Astrocyte (in vitro differentiated cells and primary cell): ENCODE data around the gene DNAH2. TPM values are rescaled to one million over a fixed set of nuclear protein-coding genes. Genes with fewer than 3 reads are reported as not detected.

Experiments used
- DNase-seq: peaks from one replicate; pipeline ENCODE4 v3.0.0-alpha.2; 2010; ENCODE audit warnings: low read depth
- FAIRE-seq: peaks from 2 replicates; lab custom pipeline; 2011; peaks lifted over from hg19 to GRCh38; lab: Jason Lieb, UNC
- H2AFZ ChIP-seq: 2 replicates; pipeline ENCODE4 v1.6.0; 2012; ENCODE audit warnings: low read depth, low read length, inconsistent platforms
- H3K27ac ChIP-seq: 2 replicates; pipeline ENCODE4 v1.5.1; 2011; ENCODE audit warnings: low read depth, low read length, inconsistent platforms
- H3K27me3 ChIP-seq: 2 replicates; pipeline ENCODE4 v1.6.0; 2011; ENCODE audit warnings: low read length, inconsistent platforms; ENCODE audit not compliant: insufficient read depth
- H3K36me3 ChIP-seq: 2 replicates; pipeline ENCODE4 v1.5.1; 2011; ENCODE audit warnings: low read length, inconsistent platforms; ENCODE audit not compliant: insufficient read depth
- H3K4me1 ChIP-seq: 2 replicates; pipeline ENCODE4 v1.5.1; 2011; ENCODE audit warnings: low read length, inconsistent platforms; ENCODE audit not compliant: insufficient read depth
- H3K4me2 ChIP-seq: 2 replicates; pipeline ENCODE4 v1.6.0; 2012; ENCODE audit warnings: low read length, inconsistent platforms
- H3K4me3 ChIP-seq: 2 replicates; pipeline ENCODE4 v1.5.1; 2011; ENCODE audit warnings: low read depth, mild to moderate bottlenecking, low read length, inconsistent platforms; ENCODE audit not compliant: insufficient read depth
- H3K79me2 ChIP-seq: 2 replicates; pipeline ENCODE4 v1.6.0; 2012; ENCODE audit warnings: mild to moderate bottlenecking, low read length, inconsistent platforms; ENCODE audit not compliant: insufficient read depth
- H3K9ac ChIP-seq: 2 replicates; pipeline ENCODE4 v1.6.0; 2012; ENCODE audit warnings: mild to moderate bottlenecking, low read length, inconsistent platforms
- H3K9me3 ChIP-seq: 2 replicates; pipeline ENCODE4 v1.5.1; 2012; ENCODE audit warnings: low read depth, mild to moderate bottlenecking, low read length, inconsistent platforms; ENCODE audit not compliant: insufficient read depth
- H4K20me1 ChIP-seq: 2 replicates; pipeline ENCODE4 v1.6.0; 2012; ENCODE audit warnings: low read length, inconsistent platforms; ENCODE audit not compliant: insufficient read depth
- H3K27ac Mint-ChIP-seq: one replicate; pipeline ENCODE4 v1.8.0; 2021; ENCODE audit warnings: mild to moderate bottlenecking, mixed read lengths; ENCODE audit not compliant: unreplicated experiment
- H3K27me3 Mint-ChIP-seq: one replicate; pipeline ENCODE4 v1.8.0; 2021; ENCODE audit warnings: low read depth, mixed read lengths; ENCODE audit not compliant: unreplicated experiment
- H3K36me3 Mint-ChIP-seq: one replicate; pipeline ENCODE4 v1.8.0; 2021; ENCODE audit warnings: low read depth, mixed read lengths; ENCODE audit not compliant: unreplicated experiment
- H3K4me1 Mint-ChIP-seq: one replicate; pipeline ENCODE4 v1.8.0; 2021; ENCODE audit warnings: low read depth, mixed read lengths; ENCODE audit not compliant: unreplicated experiment
- H3K4me3 Mint-ChIP-seq: one replicate; pipeline ENCODE4 v1.8.0; 2021; ENCODE audit warnings: mild to moderate bottlenecking, moderate library complexity, mixed read lengths; ENCODE audit not compliant: unreplicated experiment
- H3K9me3 Mint-ChIP-seq: one replicate; pipeline ENCODE4 v1.8.0; 2021; ENCODE audit warnings: mild to moderate bottlenecking, mixed read lengths; ENCODE audit not compliant: unreplicated experiment
- EZH2 ChIP-seq: IDR thresholded peaks from 2 replicates; pipeline ENCODE4 v1.6.1; 2012; ENCODE audit warnings: mild to moderate bottlenecking, low read length, inconsistent platforms; ENCODE audit not compliant: insufficient read depth
- total RNA-seq: library from RNA; stranded (reverse); gene quantifications from 2 replicates; pipeline ENCODE4 v1.2.1, GENCODE V29; 2021
- TF ChIP-seq, protein P1 (sequence below): IDR thresholded peaks from 2 replicates; pipeline ENCODE4 v1.5.1; 2011; ENCODE audit warnings: low read depth, mild to moderate bottlenecking, inconsistent platforms, low read length, moderate library complexity; ENCODE audit not compliant: insufficient read depth

Gene DNAH2
- total RNA-seq, 1 donor from 2014 or later = 0.11 TPM

DNA sequence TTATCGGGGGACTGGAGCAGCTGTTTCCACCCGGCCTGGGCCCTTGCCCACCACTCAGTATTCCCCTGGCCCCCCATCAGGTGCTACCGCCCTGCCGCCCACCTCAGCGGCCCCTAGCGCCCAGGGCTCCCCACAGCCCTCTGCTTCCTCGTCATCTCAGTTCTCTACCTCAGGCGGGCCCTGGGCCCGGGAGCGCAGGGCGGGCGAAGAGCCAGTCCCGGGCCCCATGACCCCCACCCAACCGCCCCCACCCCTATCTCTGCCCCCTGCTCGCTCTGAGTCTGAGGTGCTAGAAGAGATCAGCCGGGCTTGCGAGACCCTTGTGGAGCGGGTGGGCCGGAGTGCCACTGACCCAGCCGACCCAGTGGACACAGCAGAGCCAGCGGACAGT, 131.2 kb downstream of the DNAH2 start:
- Histone ChIP-seq H3K4me3 (no peak overlapping the region), H3K27me3 (no peaks in the 10 kb centered on the region), H3K9ac (no peak overlapping the region), H3K27ac (no peak overlapping the region), H3K36me3 (peaks cover 11% of the 10 kb centered on the region), H3K9me3 (no peaks in the 10 kb centered on the region), H2AFZ (no peak overlapping the region), H3K4me1 (peaks cover 17% of the 10 kb centered on the region), H3K4me2 (no peak overlapping the region), H4K20me1 (peaks cover 56% of the 10 kb centered on the region), H3K79me2 (peaks cover 30% of the 10 kb centered on the region)
- Mint-ChIP-seq H3K4me1 (peaks cover 9% of the 10 kb centered on the region), H3K4me3 (no peak overlapping the region), H3K27ac (no peak overlapping the region), H3K27me3 (no peaks in the 10 kb centered on the region), H3K9me3 (no peaks in the 10 kb centered on the region), H3K36me3 (peaks cover 17% of the 10 kb centered on the region)
- no peak for FAIRE-seq
- no peak for TF ChIP-seq EZH2
- TF ChIP-seq, protein P1, sequence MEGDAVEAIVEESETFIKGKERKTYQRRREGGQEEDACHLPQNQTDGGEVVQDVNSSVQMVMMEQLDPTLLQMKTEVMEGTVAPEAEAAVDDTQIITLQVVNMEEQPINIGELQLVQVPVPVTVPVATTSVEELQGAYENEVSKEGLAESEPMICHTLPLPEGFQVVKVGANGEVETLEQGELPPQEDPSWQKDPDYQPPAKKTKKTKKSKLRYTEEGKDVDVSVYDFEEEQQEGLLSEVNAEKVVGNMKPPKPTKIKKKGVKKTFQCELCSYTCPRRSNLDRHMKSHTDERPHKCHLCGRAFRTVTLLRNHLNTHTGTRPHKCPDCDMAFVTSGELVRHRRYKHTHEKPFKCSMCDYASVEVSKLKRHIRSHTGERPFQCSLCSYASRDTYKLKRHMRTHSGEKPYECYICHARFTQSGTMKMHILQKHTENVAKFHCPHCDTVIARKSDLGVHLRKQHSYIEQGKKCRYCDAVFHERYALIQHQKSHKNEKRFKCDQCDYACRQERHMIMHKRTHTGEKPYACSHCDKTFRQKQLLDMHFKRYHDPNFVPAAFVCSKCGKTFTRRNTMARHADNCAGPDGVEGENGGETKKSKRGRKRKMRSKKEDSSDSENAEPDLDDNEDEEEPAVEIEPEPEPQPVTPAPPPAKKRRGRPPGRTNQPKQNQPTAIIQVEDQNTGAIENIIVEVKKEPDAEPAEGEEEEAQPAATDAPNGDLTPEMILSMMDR = no peak
- DNase-seq = no peak

DNA sequence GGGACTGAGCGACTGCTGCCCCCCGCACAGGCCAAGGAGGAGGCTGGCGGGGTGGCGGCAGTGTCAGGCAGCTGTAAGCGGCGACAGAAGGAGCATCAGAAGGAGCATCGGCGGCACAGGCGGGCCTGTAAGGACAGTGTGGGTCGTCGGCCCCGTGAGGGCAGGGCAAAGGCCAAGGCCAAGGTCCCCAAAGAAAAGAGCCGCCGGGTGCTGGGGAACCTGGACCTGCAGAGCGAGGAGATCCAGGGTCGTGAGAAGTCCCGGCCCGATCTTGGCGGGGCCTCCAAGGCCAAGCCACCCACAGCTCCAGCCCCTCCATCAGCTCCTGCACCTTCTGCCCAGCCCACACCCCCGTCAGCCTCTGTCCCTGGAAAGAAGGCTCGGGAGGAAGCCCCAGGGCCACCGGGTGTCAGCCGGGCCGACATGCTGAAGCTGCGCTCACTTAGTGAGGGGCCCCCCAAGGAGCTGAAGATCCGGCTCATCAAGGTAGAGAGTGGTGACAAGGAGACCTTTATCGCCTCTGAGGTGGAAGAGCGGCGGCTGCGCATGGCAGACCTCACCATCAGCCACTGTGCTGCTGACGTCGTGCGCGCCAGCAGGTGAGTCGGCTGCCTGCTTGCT, 131.7 kb downstream of the DNAH2 start:
- FAIRE-seq (no peak), DNase-seq (no peak)
- Histone ChIP-seq H3K4me2 (no peak overlapping the region), H3K4me3 (no peak overlapping the region), H3K4me1 (peaks cover 15% of the 10 kb centered on the region), H3K27me3 (no peaks in the 10 kb centered on the region), H4K20me1 (peaks cover 54% of the 10 kb centered on the region), H3K9ac (no peak overlapping the region), H3K79me2 (peaks cover 27% of the 10 kb centered on the region), H3K27ac (no peak overlapping the region), H3K36me3 (peaks cover 11% of the 10 kb centered on the region), H2AFZ (no peak overlapping the region), H3K9me3 (no peaks in the 10 kb centered on the region)
- H3K27ac Mint-ChIP-seq = peak overlapping the region; percentile 58
- H3K9me3 Mint-ChIP-seq = no peaks in the 10 kb centered on the region
- no peaks in the 10 kb centered on the region for H3K27me3 Mint-ChIP-seq
- peaks cover 9% of the 10 kb centered on the region for H3K4me1 Mint-ChIP-seq
- no peak overlapping the region for H3K4me3 Mint-ChIP-seq
- TF ChIP-seq, protein P1 = no peak
- TF ChIP-seq EZH2 = no peak
- peaks cover 19% of the 10 kb centered on the region for H3K36me3 Mint-ChIP-seq

DNA sequence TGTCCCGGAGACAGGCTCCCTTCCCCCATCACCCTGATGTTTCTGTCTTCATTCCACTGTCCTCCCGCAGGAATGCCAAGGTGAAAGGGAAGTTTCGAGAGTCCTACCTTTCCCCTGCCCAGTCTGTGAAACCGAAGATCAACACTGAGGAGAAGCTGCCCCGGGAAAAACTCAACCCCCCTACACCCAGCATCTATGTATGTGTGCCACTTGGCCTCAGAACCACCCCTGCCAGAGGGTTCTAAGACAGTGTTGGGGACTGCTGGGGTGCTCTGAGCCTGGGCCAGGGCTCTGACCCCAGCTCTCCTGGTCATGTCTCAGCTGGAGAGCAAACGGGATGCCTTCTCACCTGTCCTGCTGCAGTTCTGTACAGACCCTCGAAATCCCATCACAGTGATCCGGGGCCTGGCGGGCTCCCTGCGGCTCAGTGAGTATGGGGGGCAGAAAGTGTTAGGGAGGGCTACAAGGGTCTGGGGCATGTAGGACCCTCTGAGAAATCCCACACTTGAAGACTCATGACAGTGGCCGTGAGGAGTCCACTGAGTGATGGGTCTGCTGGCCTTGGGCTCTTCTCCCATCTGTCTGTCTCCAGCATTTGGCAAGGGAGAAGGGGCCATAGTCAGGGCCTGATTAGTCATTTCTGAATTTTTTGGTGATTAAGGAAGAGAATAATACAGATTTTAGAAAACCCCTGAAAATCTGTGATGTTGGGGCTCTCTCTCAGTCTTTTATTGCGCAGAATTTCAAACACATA, 132.4 kb downstream of the DNAH2 start:
- H4K20me1 ChIP-seq = peaks cover 52% of the 10 kb centered on the region
- TF ChIP-seq, protein P1 = no peak
- no peak for TF ChIP-seq EZH2
- Mint-ChIP-seq H3K4me1 (peaks cover 11% of the 10 kb centered on the region), H3K9me3 (no peaks in the 10 kb centered on the region), H3K27me3 (no peaks in the 10 kb centered on the region), H3K36me3 (peaks cover 19% of the 10 kb centered on the region), H3K27ac (peak overlapping the region; percentile 58), H3K4me3 (peak overlapping the region; percentile 54)
- peaks cover 20% of the 10 kb centered on the region for H3K79me2 ChIP-seq
- H3K27me3 ChIP-seq = no peaks in the 10 kb centered on the region
- FAIRE-seq (no peak), DNase-seq (no peak)
- H3K4me1 ChIP-seq = peaks cover 11% of the 10 kb centered on the region
- no peak overlapping the region for H2AFZ ChIP-seq
- no peak overlapping the region for H3K4me2 ChIP-seq
- no peaks in the 10 kb centered on the region for H3K9me3 ChIP-seq
- no peak overlapping the region for H3K27ac ChIP-seq
- H3K36me3 ChIP-seq = peaks cover 11% of the 10 kb centered on the region
- H3K9ac ChIP-seq = no peak overlapping the region
- no peak overlapping the region for H3K4me3 ChIP-seq
